Dendritic cell treated with granulocyte-macrophage colony-stimulating factor and Interleukin-4, amounts not matched to agents 40 ng/mL and 50 ng/mL, for 4 days (primary cell): ENCODE results near the gene STS.
"Not testable (repeated sequence)": the region's sequence is repeated elsewhere in the genome, so short reads cannot be mapped to it uniquely, and the experiment has no call there.

Experiments
- H3K27ac Mint-ChIP-seq: one replicate; pipeline ENCODE4 v1.8.0; 2022; ENCODE audit warnings: mild to moderate bottlenecking, mixed read lengths
- H3K27me3 Mint-ChIP-seq: one replicate; pipeline ENCODE4 v1.8.0; 2022; ENCODE audit warnings: mild to moderate bottlenecking, mixed read lengths
- H3K36me3 Mint-ChIP-seq: one replicate; pipeline ENCODE4 v1.8.0; 2022; ENCODE audit warnings: low read depth, mixed read lengths
- H3K4me1 Mint-ChIP-seq: one replicate; pipeline ENCODE4 v1.8.0; 2022; ENCODE audit warnings: low read depth, mixed read lengths
- H3K4me3 Mint-ChIP-seq: one replicate; pipeline ENCODE4 v1.8.0; 2022; ENCODE audit warnings: mild to moderate bottlenecking, moderate library complexity, mixed read lengths
- H3K9me3 Mint-ChIP-seq: one replicate; pipeline ENCODE4 v1.8.0; 2022; ENCODE audit warnings: mixed read lengths
- intact Hi-C: fragments of 100-400 bp; cut with micrococcal nuclease; formaldehyde crosslinking; loops from one replicate; pipeline ENCODE4 v1.15.0; 2022

STS gene

GRCh38 chrX:7170898-7171297 lies 23.4 kb downstream of the STS start:
- Mint-ChIP-seq H3K4me3 (no peak overlapping the region), H3K9me3 (peaks cover 4% of the 10 kb centered on the region), H3K4me1 (no peaks in the 10 kb centered on the region), H3K27me3 (no peaks in the 10 kb centered on the region), H3K36me3 (no peaks in the 10 kb centered on the region), H3K27ac (no peak overlapping the region)
- intact Hi-C loops, result no loop called here

- H3K4me3 Mint-ChIP-seq, H3K4me1 Mint-ChIP-seq, H3K27me3 Mint-ChIP-seq, intact Hi-C loops, H3K36me3 Mint-ChIP-seq, H3K27ac Mint-ChIP-seq: not testable (repeated sequence)
- peaks cover 13% of the 10 kb centered on the region for H3K9me3 Mint-ChIP-seq
Observed at GRCh38 chrX:7178859-7179258, 31.3 kb downstream of the STS start.

- Mint-ChIP-seq H3K36me3 (no peaks in the 10 kb centered on the region), H3K4me3 (no peak overlapping the region), H3K9me3 (peaks cover 13% of the 10 kb centered on the region), H3K4me1 (no peaks in the 10 kb centered on the region), H3K27me3 (no peaks in the 10 kb centered on the region), H3K27ac (no peak overlapping the region)
- intact Hi-C loops, result no loop called here
Observed at GRCh38 chrX:7179446-7179845, 31.9 kb downstream of the STS start.

- H3K36me3 Mint-ChIP-seq, result no peaks in the 10 kb centered on the region
- H3K9me3 Mint-ChIP-seq, result no peaks in the 10 kb centered on the region
- no peak overlapping the region for H3K4me3 Mint-ChIP-seq
- H3K27me3 Mint-ChIP-seq, result no peaks in the 10 kb centered on the region
- no peak overlapping the region for H3K27ac Mint-ChIP-seq
- no peaks in the 10 kb centered on the region for H3K4me1 Mint-ChIP-seq
- intact Hi-C loops, result no loop called here
Observed at GRCh38 chrX:7184816-7185215, 37.3 kb downstream of the STS start.

- Mint-ChIP-seq H3K4me1 (no peaks in the 10 kb centered on the region), H3K36me3 (no peaks in the 10 kb centered on the region)
- intact Hi-C loops, result no loop called here
Observed at GRCh38 chrX:7188672-7189071, 41.2 kb downstream of the STS start.

GRCh38 chrX:7190157-7190556 lies 42.6 kb downstream of the STS start:
- Mint-ChIP-seq H3K27me3 (no peaks in the 10 kb centered on the region), H3K4me1 (no peaks in the 10 kb centered on the region), H3K4me3 (no peak overlapping the region), H3K36me3 (no peaks in the 10 kb centered on the region), H3K9me3 (no peaks in the 10 kb centered on the region), H3K27ac (no peak overlapping the region)
- intact Hi-C loops, result no loop called here

More at GRCh38 chrX:7188672-7189071, 41.2 kb downstream of the STS start:
- no peaks in the 10 kb centered on the region for H3K27me3 Mint-ChIP-seq
- no peaks in the 10 kb centered on the region for H3K9me3 Mint-ChIP-seq
- no peak overlapping the region for H3K4me3 Mint-ChIP-seq
- no peak overlapping the region for H3K27ac Mint-ChIP-seq

- Mint-ChIP-seq H3K4me3 (no peak overlapping the region), H3K27ac (no peak overlapping the region), H3K4me1 (no peaks in the 10 kb centered on the region), H3K9me3 (no peaks in the 10 kb centered on the region), H3K27me3 (no peaks in the 10 kb centered on the region), H3K36me3 (peaks cover 2% of the 10 kb centered on the region)
- intact Hi-C loops, result no loop called here
Observed at GRCh38 chrX:7191681-7192110, 44.2 kb downstream of the STS start.

- peaks cover 6% of the 10 kb centered on the region for H3K36me3 Mint-ChIP-seq
- no peaks in the 10 kb centered on the region for H3K9me3 Mint-ChIP-seq
- H3K27ac Mint-ChIP-seq, result no peak overlapping the region
- no peaks in the 10 kb centered on the region for H3K27me3 Mint-ChIP-seq
- no peaks in the 10 kb centered on the region for H3K4me1 Mint-ChIP-seq
- no peak overlapping the region for H3K4me3 Mint-ChIP-seq
- intact Hi-C loops, result no loop called here
Observed at GRCh38 chrX:7192871-7193270, 45.4 kb downstream of the STS start.

- Mint-ChIP-seq H3K27me3 (no peaks in the 10 kb centered on the region), H3K27ac (no peak overlapping the region), H3K36me3 (peaks cover 6% of the 10 kb centered on the region), H3K9me3 (no peaks in the 10 kb centered on the region), H3K4me1 (no peaks in the 10 kb centered on the region), H3K4me3 (no peak overlapping the region)
- intact Hi-C loops, result no loop called here
Observed at GRCh38 chrX:7194606-7195005, 47.1 kb downstream of the STS start.
